AG04450 (cell line): ENCODE results near the gene CD276. TPM values are rescaled to one million over a fixed set of nuclear protein-coding genes. Genes with fewer than 3 reads are reported as not detected.
A peak's percentile ranks its signal among the peaks of the same experiment; 100 is the strongest.

Experiments used
- CTCF ChIA-PET: fragments of 300-600, 350-600 bp; formaldehyde crosslinking; extraction: SDS; loops from one replicate; lab custom pipeline; 2022; ENCODE audit warnings: antibody characterized with exemption, inconsistent platforms; lab: Charles Lee
- POLR2A ChIA-PET: fragments of 350-600 bp; formaldehyde crosslinking; extraction: SDS; loops from one replicate; lab custom pipeline; 2021; ENCODE audit warnings: antibody characterized with exemption, inconsistent platforms; lab: Yijun Ruan, JAX
- DNase-seq: peaks from one replicate; pipeline ENCODE4 v3.0.0-alpha.2; 2011; ENCODE audit warnings: low read depth, low spot score
- H3K27ac ChIP-seq: one replicate; pipeline ENCODE4 v1.5.1; 2012; ENCODE audit warnings: low read depth, low read length, control low read depth
- H3K27me3 ChIP-seq: one replicate; pipeline ENCODE4 v1.6.0; 2012; ENCODE audit warnings: low read length; ENCODE audit not compliant: control insufficient read depth, insufficient read depth
- H3K4me3 ChIP-seq: 2 replicates; pipeline ENCODE4 v1.5.1; 2011; ENCODE audit warnings: mild to moderate bottlenecking, low read depth, low read length, control low read depth
- H3K9me3 ChIP-seq: 2 replicates; pipeline ENCODE4 v1.5.1; 2012; ENCODE audit warnings: low read length; ENCODE audit not compliant: control insufficient read depth, insufficient read depth
- polyA plus RNA-seq: library from polyadenylated mRNA; depleted of rRNA; stranded (reverse); fragments of >200 nt; gene quantifications from 2 replicates; pipeline ENCODE4 v1.2.3, GENCODE V29; 2011
- TF ChIP-seq, protein P1 (sequence below): IDR thresholded peaks from 2 replicates; pipeline ENCODE4 v1.5.1; 2011; ENCODE audit warnings: low read depth, low read length, control low read depth, inconsistent platforms

CD276 gene
- polyA plus RNA-seq, 1 experiment, result 86.4 TPM

DNA sequence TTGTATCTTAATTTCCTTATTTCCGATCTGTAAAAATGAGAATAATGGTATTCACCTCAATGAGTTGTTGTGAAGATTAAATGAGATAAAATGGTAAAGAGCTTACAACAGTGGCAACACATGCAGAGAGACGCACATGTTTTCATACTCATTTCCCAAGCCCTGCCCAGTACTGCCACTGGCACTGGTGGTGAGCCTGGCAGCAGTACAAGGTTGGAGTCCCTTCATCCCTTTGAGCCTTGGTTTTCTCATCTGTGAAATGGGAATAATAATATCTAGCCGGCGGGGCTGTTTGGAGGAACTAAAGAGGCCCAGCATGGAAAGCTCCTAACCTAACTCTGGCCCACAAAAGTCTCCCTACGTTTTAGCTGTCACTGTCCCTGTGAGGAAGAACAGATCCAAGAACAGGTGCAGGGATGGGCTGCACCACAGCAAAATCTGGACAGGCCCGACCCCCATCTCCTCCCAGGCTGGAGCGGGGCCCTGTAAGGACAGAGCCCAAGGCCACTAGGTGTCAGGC lies 866 bp upstream of the CD276 start:
- Histone ChIP-seq H3K27ac (peak overlapping the region; percentile 39), H3K4me3 (peak overlapping the region; percentile 84), H3K9me3 (no peaks in the 10 kb centered on the region; the same call in 1 of the 2 replicates), H3K27me3 (no peaks in the 10 kb centered on the region)
- no peak for DNase-seq
- ChIA-PET CTCF (interaction anchor here (1.4 to 7.1 kb wide), 3 partner anchors 16 to 123 kb away, joined by 8 to 97 read pairs (median 21); no protein-coding TSS in a partner anchor), POLR2A (interaction anchor here (0.6 to 0.8 kb wide), 3 partner anchors 14 to 123 kb away, joined by 4 to 9 read pairs (median 4); no protein-coding TSS in a partner anchor)
- TF ChIP-seq, protein P1, sequence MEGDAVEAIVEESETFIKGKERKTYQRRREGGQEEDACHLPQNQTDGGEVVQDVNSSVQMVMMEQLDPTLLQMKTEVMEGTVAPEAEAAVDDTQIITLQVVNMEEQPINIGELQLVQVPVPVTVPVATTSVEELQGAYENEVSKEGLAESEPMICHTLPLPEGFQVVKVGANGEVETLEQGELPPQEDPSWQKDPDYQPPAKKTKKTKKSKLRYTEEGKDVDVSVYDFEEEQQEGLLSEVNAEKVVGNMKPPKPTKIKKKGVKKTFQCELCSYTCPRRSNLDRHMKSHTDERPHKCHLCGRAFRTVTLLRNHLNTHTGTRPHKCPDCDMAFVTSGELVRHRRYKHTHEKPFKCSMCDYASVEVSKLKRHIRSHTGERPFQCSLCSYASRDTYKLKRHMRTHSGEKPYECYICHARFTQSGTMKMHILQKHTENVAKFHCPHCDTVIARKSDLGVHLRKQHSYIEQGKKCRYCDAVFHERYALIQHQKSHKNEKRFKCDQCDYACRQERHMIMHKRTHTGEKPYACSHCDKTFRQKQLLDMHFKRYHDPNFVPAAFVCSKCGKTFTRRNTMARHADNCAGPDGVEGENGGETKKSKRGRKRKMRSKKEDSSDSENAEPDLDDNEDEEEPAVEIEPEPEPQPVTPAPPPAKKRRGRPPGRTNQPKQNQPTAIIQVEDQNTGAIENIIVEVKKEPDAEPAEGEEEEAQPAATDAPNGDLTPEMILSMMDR, result peak; percentile 21; the same call in 1 of the 2 replicates

DNA sequence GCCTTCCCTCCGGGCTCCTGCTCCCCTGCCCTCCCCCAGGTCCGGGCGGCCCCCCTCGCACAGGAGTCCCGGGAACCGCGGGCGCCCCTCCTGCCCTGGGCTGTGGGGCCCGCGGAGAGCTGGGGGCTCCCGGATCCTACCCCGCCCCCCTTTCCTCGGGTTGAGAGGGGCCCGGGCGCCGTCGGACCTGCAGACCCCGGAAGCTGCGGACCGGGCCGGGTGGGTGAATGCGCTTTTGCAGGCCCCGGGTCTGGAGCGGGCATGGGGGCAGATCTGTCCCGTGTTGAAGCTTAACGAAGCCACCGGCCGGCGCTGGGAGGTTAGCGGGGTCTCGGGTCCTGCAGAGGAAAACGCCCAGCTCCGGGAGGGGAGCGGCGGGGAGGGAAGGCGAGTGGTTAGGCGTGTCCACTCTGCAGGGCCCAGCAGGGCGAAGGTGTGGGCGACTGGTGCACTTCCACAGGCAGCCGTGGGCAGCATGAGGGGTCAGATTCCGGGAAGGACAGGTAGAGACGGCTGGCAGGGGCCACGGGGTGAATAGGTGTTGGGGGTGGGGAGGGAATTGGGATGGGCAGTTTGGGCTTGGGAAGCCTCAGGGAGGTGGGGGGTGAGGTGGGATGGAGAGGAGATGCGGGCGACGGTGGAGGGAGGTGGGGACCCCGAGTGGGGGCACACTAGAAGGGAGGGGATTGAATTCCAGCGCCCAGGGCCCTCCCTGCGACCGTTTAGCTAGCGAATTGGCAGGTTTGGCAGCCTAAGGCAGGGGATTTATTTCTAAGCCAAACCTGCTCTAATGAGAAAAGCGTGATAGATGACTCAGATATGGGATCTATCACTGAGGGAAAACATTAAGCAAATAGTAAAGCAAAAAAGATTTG lies 635 bp downstream of the CD276 start:
- POLR2A ChIA-PET, result interaction anchor here (0.6 to 1.0 kb wide), 6 partner anchors 12 to 158 kb away, joined by 3 to 6 read pairs (median 4); no protein-coding TSS in a partner anchor
- Histone ChIP-seq H3K4me3 (peak overlapping the region; percentile 84), H3K27ac (peak overlapping the region; percentile 70), H3K9me3 (no peaks in the 10 kb centered on the region; the same call in 1 of the 2 replicates), H3K27me3 (no peaks in the 10 kb centered on the region)
- no peak for DNase-seq
- CTCF ChIA-PET, result interaction anchor here (0.6 to 7.1 kb wide), 7 partner anchors 11 to 128 kb away, joined by 3 to 97 read pairs (median 11); no protein-coding TSS in a partner anchor
- TF ChIP-seq, protein P1, result no peak

DNA sequence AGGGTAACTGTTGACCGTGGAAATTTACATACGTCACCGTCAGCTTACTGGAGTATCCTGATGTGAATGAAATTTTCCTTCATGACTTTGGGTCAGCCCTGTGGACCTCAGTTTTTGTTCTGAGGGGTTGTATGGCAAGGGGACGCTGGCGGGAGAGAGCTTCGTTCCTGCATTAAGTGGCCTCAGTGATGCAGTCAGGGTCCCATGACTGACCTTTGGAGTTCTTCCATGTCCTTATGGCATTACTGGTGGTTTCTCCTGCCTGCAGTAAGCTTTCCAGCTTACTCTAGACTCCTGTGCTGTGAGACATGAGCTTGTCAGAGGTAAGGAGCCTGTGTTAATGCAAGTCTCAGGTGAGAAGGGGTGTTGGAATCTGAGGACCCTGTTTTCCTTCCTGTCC lies 1.8 kb downstream of the CD276 start:
- no peak for DNase-seq

DNA sequence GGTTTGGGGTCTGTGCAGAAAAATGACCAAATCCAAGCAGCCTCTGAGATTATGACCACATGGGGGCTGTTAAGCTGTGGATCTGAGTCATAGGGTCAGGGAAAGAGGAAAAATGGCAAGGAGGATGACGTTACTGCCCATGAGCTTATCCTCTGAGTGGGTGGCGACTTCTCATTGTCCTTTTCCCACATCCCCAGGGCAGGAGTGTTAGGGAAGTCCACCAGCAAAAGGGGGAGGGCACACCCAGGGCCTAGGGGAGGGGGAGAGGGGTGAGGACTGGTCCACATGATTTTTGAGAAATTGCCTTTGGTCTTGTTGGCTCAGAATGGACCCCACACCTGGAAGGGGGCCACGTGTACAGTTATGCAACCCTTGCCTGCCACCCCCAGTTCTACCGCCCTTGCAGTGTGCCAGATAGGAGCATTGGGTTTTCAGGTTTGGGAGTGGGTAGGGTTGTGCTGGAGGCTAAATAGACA lies 2.6 kb downstream of the CD276 start:
- no peaks in the 10 kb centered on the region for H3K27me3 ChIP-seq
- peak overlapping the region; percentile 84 for H3K4me3 ChIP-seq
- ChIA-PET POLR2A (interaction anchor here (0.6 to 1.5 kb wide), 3 partner anchors 10 to 190 kb away, joined by 5 to 7 read pairs (median 6); partner anchors contain the start of gene NPTN), CTCF (interaction anchor here (0.7 to 7.1 kb wide), 7 partner anchors 9 to 126 kb away, joined by 3 to 97 read pairs (median 11); no protein-coding TSS in a partner anchor)
- H3K27ac ChIP-seq, result peak overlapping the region; percentile 81
- DNase-seq, result peak; percentile 65
- H3K9me3 ChIP-seq, result no peaks in the 10 kb centered on the region; the same call in 1 of the 2 replicates
- TF ChIP-seq, protein P1, result 0 out of 2 replicates have a peak, but pooled peaks have one; percentile 17

More for the DNA sequence above, 1.8 kb downstream of the CD276 start:
- ChIA-PET POLR2A (interaction anchor here (0.7 to 1.5 kb wide), 4 partner anchors 11 to 159 kb away, joined by 3 to 6 read pairs (median 4); no protein-coding TSS in a partner anchor), CTCF (interaction anchor here (0.7 to 7.1 kb wide), 10 partner anchors 9 to 129 kb away, joined by 3 to 97 read pairs (median 8); no protein-coding TSS in a partner anchor)
- TF ChIP-seq, protein P1, result no peak
- Histone ChIP-seq H3K27ac (peak overlapping the region; percentile 81), H3K9me3 (no peaks in the 10 kb centered on the region; the same call in 1 of the 2 replicates), H3K27me3 (no peaks in the 10 kb centered on the region), H3K4me3 (peak overlapping the region; percentile 84)
